ENCODE measurements around the gene NOL4L.

DNA sequence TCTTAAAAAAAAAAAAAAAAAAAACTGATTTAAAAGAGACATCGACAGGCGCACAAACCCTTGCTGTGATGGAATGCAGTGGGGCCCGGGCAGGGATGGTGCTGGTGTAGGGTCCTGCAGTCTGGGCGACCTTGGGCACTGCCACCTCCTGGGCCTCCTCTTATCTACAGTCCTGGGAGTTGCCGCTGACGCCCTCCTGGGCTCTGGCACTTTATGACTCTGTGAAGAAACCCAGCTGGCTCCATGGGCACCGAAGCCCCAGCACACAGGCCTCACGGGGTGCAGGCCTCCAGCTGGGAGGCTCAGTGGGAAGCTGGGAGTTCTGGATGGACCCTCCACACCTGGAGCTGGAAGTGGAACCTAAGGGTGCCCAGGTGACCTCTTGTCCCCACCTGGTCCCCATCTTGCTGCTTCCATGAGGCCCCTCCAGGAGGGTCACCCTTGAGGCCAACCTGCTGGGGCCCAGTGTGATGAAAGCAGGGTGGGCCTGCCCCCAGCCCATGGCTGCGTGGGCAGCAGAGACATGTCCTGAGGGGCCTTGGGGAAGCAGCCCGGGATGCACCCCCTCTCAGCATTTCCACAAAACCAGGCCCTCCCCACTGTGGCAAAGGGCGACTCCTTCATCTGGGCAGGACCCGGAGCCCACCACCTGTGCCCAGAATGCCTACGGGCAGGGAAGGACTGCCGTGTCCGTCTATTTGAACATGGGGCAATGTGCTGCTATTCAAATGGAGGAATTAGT, 122.1 kb downstream of the NOL4L start:
- TF ChIP-seq CTCF (conservative IDR thresholded peaks at IDR 0.05; ENCODE audit: low read depth, low read length) (no peak), EZH2 (IDR thresholded peaks at IDR 0.05; ENCODE audit: borderline replicate concordance, low read depth, low read length, poor library complexity, severe bottlenecking) (no peak)

Measured in A673 (cell line).